Mesendoderm (in vitro differentiated cells): ENCODE measurements around the gene VSTM5.

Source experiments
- DNase-seq: peaks from one replicate; pipeline ENCODE4 v3.0.0; 2013
- H2AK5ac ChIP-seq: 2 replicates; pipeline ENCODE4 v1.6.1; 2013; ENCODE audit warnings: low read length, inconsistent platforms
- H2BK120ac ChIP-seq: 2 replicates; pipeline ENCODE4 v1.6.1; 2013; ENCODE audit warnings: low read depth, mild to moderate bottlenecking, low read length, moderate library complexity, mixed read lengths
- H2BK15ac ChIP-seq: replicated peaks from 2 replicates; pipeline ENCODE4 v1.6.1; 2013; ENCODE audit warnings: low read depth, mild to moderate bottlenecking, moderate library complexity
- H2BK5ac ChIP-seq: 2 replicates; pipeline ENCODE4 v1.6.1; 2013; ENCODE audit warnings: low read length, inconsistent platforms
- H3K18ac ChIP-seq: 2 replicates; pipeline ENCODE4 v1.6.1; 2013; ENCODE audit warnings: mild to moderate bottlenecking, low read length, mixed read lengths
- H3K23ac ChIP-seq: one replicate; pipeline ENCODE4 v1.6.1; 2013; ENCODE audit warnings: low read length
- H3K27ac ChIP-seq: 2 replicates; pipeline ENCODE4 v1.5.1; 2013; ENCODE audit warnings: low read depth, mild to moderate bottlenecking, inconsistent platforms, low read length, moderate library complexity
- H3K27me3 ChIP-seq: 2 replicates; pipeline ENCODE4 v1.6.1; 2013; ENCODE audit warnings: low read length, control low read depth, mild to moderate bottlenecking, inconsistent platforms; ENCODE audit not compliant: insufficient read depth, poor library complexity
- H3K36me3 ChIP-seq: 2 replicates; pipeline ENCODE4 v1.6.1; 2013; ENCODE audit warnings: low read length, inconsistent platforms; ENCODE audit not compliant: control insufficient read depth, insufficient read depth
- H3K4ac ChIP-seq: one replicate; pipeline ENCODE4 v1.6.1; 2013; ENCODE audit warnings: low read depth, mild to moderate bottlenecking, low read length, moderate library complexity
- H3K4me1 ChIP-seq: 2 replicates; pipeline ENCODE4 v1.6.1; 2013; ENCODE audit warnings: low read depth, low read length, inconsistent platforms; ENCODE audit not compliant: control insufficient read depth
- H3K4me2 ChIP-seq: 2 replicates; pipeline ENCODE4 v1.6.1; 2013; ENCODE audit warnings: low read length
- H3K4me3 ChIP-seq: 2 replicates; pipeline ENCODE4 v1.5.1; 2013; ENCODE audit warnings: mild to moderate bottlenecking, low read length
- H3K56ac ChIP-seq: one replicate; pipeline ENCODE4 v1.6.1; 2013; ENCODE audit warnings: low read length
- H3K79me1 ChIP-seq: 2 replicates; pipeline ENCODE4 v1.6.1; 2013; ENCODE audit warnings: low read length, inconsistent platforms
- H3K79me2 ChIP-seq: 2 replicates; pipeline ENCODE4 v1.6.1; 2013; ENCODE audit warnings: mild to moderate bottlenecking, low read length; ENCODE audit not compliant: control insufficient read depth, insufficient read depth
- H3K9ac ChIP-seq: 2 replicates; pipeline ENCODE4 v1.6.1; 2013; ENCODE audit warnings: low read length, inconsistent platforms
- H4K5ac ChIP-seq: one replicate; pipeline ENCODE4 v1.6.1; 2013; ENCODE audit warnings: low read length
- H4K8ac ChIP-seq: one replicate; pipeline ENCODE4 v1.6.1; 2013; ENCODE audit warnings: low read depth, mild to moderate bottlenecking, control low read depth, low read length, moderate library complexity
- WGBS: extraction: QIAGEN DNeasy Blood & Tissue Kit; methylation state at CpG from one replicate; pipeline ENCODE4 v1.1.7; 2013; ENCODE audit warnings: low lambda C conversion rate, missing lambda C conversion rate; ENCODE audit not compliant: insufficient coverage; ENCODE audit errors: extremely low coverage; 5-methylcytosine and 5-hydroxymethylcytosine counted together

The VSTM5 gene

DNA sequence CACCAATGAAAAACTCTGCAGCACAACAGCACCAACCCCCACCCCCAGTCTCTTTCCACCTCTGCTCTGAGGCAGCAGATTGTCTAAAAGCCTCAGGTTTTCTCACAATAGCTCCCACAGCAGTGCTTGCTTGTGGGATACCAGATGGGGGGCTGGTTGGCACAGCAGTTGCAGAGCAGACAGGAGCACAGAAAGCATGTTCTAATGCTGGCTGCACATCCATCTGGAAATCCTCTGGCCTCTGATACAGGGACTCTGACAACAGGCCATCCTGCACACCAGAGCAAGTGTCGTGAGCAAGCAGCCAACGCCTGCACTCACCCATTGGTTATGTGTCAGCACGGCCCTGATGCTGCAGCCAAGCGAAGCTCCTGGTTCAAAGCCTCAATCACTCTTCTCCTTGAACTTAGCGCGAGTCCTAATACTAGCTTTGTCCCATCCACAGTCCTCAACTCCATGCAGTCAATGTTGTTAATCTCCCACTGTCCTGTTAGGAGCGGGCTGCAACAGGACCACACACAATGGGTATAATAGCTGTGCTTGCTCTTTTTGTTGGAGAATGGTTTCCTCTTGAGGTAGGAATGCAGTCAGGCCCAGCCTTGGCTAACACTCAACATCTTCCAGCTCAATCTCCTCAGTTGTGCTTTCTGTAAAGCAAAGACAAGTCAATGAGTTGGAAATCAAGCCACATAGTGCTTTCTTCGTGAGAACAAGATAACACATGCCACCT lies 30.3 kb downstream of the VSTM5 start:
- no peak overlapping the region for H3K4ac ChIP-seq
- no peak overlapping the region for H4K5ac ChIP-seq
- WGBS = no CpG with 5 or more reads among the region's 8 CpGs
- no peaks in the 10 kb centered on the region for H3K27me3 ChIP-seq
- no peaks in the 10 kb centered on the region for H3K36me3 ChIP-seq
- no peak overlapping the region for H3K4me3 ChIP-seq
- peak; percentile 56 for DNase-seq
- no peaks in the 10 kb centered on the region for H3K79me2 ChIP-seq
- no peak overlapping the region for H2BK120ac ChIP-seq
- H3K23ac ChIP-seq = no peak overlapping the region
- no peak overlapping the region for H3K4me2 ChIP-seq
- H3K18ac ChIP-seq = peak overlapping the region; percentile 22
- peaks cover 31% of the 10 kb centered on the region for H3K4me1 ChIP-seq
- H2AK5ac ChIP-seq = peak overlapping the region; percentile 99
- peak overlapping the region; percentile 77 for H3K27ac ChIP-seq
- peak overlapping the region; percentile 88 for H3K56ac ChIP-seq
- peak overlapping the region; percentile 52 for H3K9ac ChIP-seq
- no peak overlapping the region for H4K8ac ChIP-seq
- no peaks in the 10 kb centered on the region for H3K79me1 ChIP-seq
- H2BK5ac ChIP-seq = peak overlapping the region; percentile 97
- no peak overlapping the region for H2BK15ac ChIP-seq

DNA sequence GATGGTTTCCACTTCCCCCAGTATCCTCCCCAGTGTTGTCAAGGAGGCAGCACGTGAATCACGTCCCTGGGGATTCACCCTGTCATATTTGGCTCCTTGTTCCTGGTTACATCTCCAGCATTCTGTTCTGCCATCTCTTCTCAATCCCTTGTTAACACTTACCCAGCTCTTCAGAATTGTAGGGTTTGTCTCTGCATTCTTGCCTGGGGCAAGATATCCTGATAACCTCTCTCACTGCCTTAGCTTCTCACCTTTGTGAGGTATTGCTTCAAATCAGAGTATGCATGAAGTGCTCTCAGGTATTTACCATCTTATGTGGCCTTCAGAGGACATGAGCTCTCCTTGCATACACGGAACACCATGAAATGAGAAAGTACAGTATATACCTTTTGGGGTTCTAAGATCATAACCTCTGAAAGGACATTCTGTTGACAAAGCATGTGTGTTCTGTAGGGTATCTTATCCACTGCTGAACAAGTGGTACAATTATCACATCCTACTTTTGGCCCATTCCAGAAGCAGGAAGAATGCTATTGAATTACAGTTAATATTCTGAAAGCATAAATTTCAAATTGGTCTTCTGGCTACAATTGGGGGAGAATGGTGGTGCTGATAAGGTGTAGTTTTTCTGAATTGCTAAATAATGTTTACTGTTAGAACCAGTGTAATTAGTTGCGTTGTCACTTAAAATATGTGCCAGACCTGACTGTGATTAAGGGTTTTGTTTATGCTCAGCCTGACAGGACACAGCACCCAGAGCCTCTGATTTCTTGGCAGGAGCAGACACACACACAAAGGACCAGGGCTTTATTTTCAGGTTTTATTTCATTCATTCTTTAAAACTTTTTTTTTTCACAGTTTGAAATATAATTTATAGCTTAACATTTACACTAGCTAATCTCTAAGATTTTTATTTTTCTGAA lies 32.7 kb downstream of the VSTM5 start:
- peaks cover 31% of the 10 kb centered on the region for H3K4me1 ChIP-seq
- no peak overlapping the region for H2BK120ac ChIP-seq
- H3K56ac ChIP-seq = peak overlapping the region; percentile 78
- peak overlapping the region; percentile 25 for H3K23ac ChIP-seq
- H3K79me1 ChIP-seq = no peaks in the 10 kb centered on the region
- peak overlapping the region; percentile 27 for H3K9ac ChIP-seq
- peak overlapping the region; percentile 86 for H3K27ac ChIP-seq
- no peak overlapping the region for H4K8ac ChIP-seq
- peaks cover 2% of the 10 kb centered on the region for H3K36me3 ChIP-seq
- peak overlapping the region; percentile 13 for H3K18ac ChIP-seq
- H2BK15ac ChIP-seq = no peak overlapping the region
- H3K27me3 ChIP-seq = no peaks in the 10 kb centered on the region
- no peak overlapping the region for H3K4me3 ChIP-seq
- H2BK5ac ChIP-seq = peak overlapping the region; percentile 75
- WGBS = no CpG with 5 or more reads among the region's 4 CpGs
- no peak overlapping the region for H4K5ac ChIP-seq
- no peaks in the 10 kb centered on the region for H3K79me2 ChIP-seq
- no peak overlapping the region for H3K4me2 ChIP-seq
- H3K4ac ChIP-seq = no peak overlapping the region
- H2AK5ac ChIP-seq = peak overlapping the region; percentile 81
- DNase-seq = peak; percentile 85

DNA sequence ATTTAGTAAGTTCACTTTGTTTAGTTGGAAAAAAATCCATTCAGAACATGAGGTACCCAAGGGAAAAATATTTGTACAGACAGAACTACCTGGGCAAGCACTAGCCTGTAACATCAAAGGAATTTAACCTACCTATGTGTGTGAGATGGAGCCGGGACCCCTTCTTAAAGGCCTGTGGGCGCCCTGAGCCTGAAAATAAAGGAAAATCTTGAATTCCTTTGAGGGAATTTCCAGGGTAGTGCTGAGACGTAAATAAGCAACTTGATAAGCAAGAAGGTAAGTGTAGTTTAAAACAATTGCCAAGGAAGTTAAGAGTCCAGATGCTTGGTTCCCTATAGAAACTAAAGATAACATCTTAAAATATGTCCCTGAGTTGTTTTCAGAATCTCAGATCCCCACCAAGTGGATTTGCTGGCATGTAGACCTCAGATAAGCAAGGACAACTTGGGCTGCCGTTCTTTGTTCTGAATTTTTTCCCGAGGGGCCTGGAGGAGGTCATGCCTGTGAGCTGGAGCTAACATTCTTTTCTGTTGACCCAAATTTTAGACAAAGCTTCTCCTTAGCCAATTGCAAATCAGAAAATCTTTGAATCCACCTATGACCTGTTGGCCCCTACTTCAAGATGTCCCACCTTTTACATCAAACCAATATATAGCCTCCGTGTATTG lies 35.3 kb downstream of the VSTM5 start:
- Histone ChIP-seq H3K18ac (no peak overlapping the region), H3K9ac (no peak overlapping the region), H3K79me1 (peaks cover 2% of the 10 kb centered on the region), H3K56ac (peak overlapping the region; percentile 1), H2BK15ac (no peak overlapping the region), H4K5ac (no peak overlapping the region), H3K4me2 (no peak overlapping the region), H2BK120ac (no peak overlapping the region), H3K79me2 (no peaks in the 10 kb centered on the region), H3K4ac (no peak overlapping the region), H3K36me3 (peaks cover 6% of the 10 kb centered on the region), H3K27ac (peak overlapping the region; percentile 55), H3K4me1 (peaks cover 24% of the 10 kb centered on the region), H3K4me3 (no peak overlapping the region), H4K8ac (no peak overlapping the region), H2BK5ac (peak overlapping the region; percentile 35), H3K27me3 (no peaks in the 10 kb centered on the region), H2AK5ac (no peak overlapping the region), H3K23ac (no peak overlapping the region)
- no CpG with 5 or more reads among the region's 6 CpGs for WGBS
- DNase-seq = peak; percentile 79

DNA sequence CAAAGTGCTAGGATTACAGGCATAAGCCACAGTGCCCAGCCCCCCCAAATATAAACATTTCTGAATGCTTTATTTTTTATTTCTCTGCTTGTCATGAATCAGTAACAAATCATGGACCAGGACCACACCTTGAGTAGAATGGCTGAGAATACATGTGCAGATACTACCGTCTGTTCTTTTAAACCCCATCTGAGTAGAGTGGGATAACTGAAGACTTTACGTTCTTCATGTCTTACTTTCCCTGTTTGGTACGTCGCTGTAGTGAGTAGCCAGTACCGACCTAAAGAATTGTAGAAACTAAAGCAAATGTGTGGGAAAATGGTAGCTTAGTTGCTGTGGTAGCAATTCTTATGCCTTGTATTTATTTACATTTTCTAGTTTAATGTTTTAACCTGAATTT lies 36.4 kb downstream of the VSTM5 start:
- Histone ChIP-seq H4K8ac (no peak overlapping the region), H3K18ac (no peak overlapping the region), H3K27ac (no peak overlapping the region), H3K79me1 (peaks cover 3% of the 10 kb centered on the region), H3K4me3 (no peak overlapping the region), H3K36me3 (peaks cover 12% of the 10 kb centered on the region), H3K4me1 (peaks cover 16% of the 10 kb centered on the region), H3K79me2 (no peaks in the 10 kb centered on the region), H2AK5ac (no peak overlapping the region), H3K4me2 (no peak overlapping the region), H3K56ac (no peak overlapping the region), H3K27me3 (no peaks in the 10 kb centered on the region), H2BK15ac (no peak overlapping the region), H4K5ac (no peak overlapping the region), H2BK5ac (no peak overlapping the region), H3K23ac (no peak overlapping the region), H3K9ac (no peak overlapping the region), H2BK120ac (no peak overlapping the region), H3K4ac (no peak overlapping the region)
- no CpG with 5 or more reads among the region's 5 CpGs for WGBS
- DNase-seq = no peak

DNA sequence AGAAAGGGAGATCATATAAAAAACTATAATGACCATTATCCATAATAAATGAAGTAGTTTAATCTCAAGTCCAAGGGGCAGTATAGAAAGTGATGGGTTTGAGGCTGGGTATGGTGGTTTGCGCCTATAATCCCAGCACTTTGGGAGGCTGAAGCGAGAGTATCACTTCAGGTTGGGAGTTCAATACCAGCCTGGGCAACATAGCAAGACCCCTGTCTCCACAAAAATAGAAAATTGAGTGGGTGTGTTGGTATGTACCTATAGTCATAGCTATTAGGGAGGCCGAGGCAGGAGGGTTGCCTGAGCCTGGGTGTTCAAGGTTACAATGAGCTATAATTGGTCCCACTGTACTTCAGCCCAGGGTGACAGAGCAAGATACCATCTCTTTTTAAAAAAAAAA lies 42.4 kb downstream of the VSTM5 start:
- no peak overlapping the region for H3K4me2 ChIP-seq
- no peak overlapping the region for H2BK120ac ChIP-seq
- H2BK5ac ChIP-seq = no peak overlapping the region
- H3K36me3 ChIP-seq = peaks cover 17% of the 10 kb centered on the region
- no peak overlapping the region for H3K4ac ChIP-seq
- no peak overlapping the region for H2BK15ac ChIP-seq
- H4K5ac ChIP-seq = no peak overlapping the region
- no CpG with 5 or more reads among the region's 3 CpGs for WGBS
- H3K27ac ChIP-seq = no peak overlapping the region
- H2AK5ac ChIP-seq = no peak overlapping the region
- peaks cover 4% of the 10 kb centered on the region for H3K79me1 ChIP-seq
- H3K27me3 ChIP-seq = no peaks in the 10 kb centered on the region
- H3K23ac ChIP-seq = no peak overlapping the region
- H3K4me3 ChIP-seq = no peak overlapping the region
- DNase-seq = no peak
- H3K56ac ChIP-seq = no peak overlapping the region
- no peak overlapping the region for H3K18ac ChIP-seq
- peaks cover 2% of the 10 kb centered on the region for H3K4me1 ChIP-seq
- no peak overlapping the region for H3K9ac ChIP-seq
- no peaks in the 10 kb centered on the region for H3K79me2 ChIP-seq
- H4K8ac ChIP-seq = no peak overlapping the region
